K562 (cell line): ENCODE data around the gene WNT7A. TPM values are rescaled to one million over a fixed set of nuclear protein-coding genes. Genes with fewer than 3 reads are reported as not detected.

Source experiments
- ATAC-seq: fragments of 200-7000 bp; cut with Tn5 transposase; 3 replicates; pipeline ENCODE4 v1.9.1; 2020; ENCODE audit warnings: moderate library complexity
- BruUV-seq: library from RNA; stranded (reverse); fragments of 400-500 nt; replicated peaks from 2 replicates; lab custom pipeline; 2021; lab: Mats Ljungman, UMichigan
- CTCF ChIA-PET: fragments of 300-600 bp; formaldehyde crosslinking; extraction: SDS; loops from one replicate; lab custom pipeline; 2021; ENCODE audit warnings: low intra/inter-chr PET ratio; lab: Yijun Ruan, JAX
- POLR2A ChIA-PET: fragments of 300-600, 350-650 bp; sonication (Branson Sonifier 250); formaldehyde crosslinking; extraction: SDS; loops from one replicate; lab custom pipeline; 2021; ENCODE audit warnings: antibody characterized with exemption, inconsistent platforms; lab: Yijun Ruan, JAX
- DNase-seq, 4 experiments: peaks; one replicate each; pipeline versions ENCODE4 v3.0.0 to v3.0.0-alpha.2; 2011 to 2018; ENCODE audit warnings: low spot score in 3 of 4, mixed read lengths in 3 of 4; ENCODE audit errors: extremely low read depth in 1 of 4
- FAIRE-seq: peaks from 2 replicates; lab custom pipeline; 2011; peaks lifted over from hg19 to GRCh38; lab: Jason Lieb, UNC
- H2AFZ ChIP-seq: 2 replicates; pipeline ENCODE4 v1.6.0; 2011; ENCODE audit warnings: low read depth, low read length, control low read depth, inconsistent platforms
- H3K27ac ChIP-seq: fragments of 200-600 bp; 3 replicates; pipeline ENCODE4 v1.8.0; 2011; ENCODE audit warnings: low read depth, mild to moderate bottlenecking, control low read depth, inconsistent platforms, low read length, moderate library complexity, mixed read lengths; ENCODE audit errors: extremely low read depth
- H3K27me3 ChIP-seq, 2 experiments: fragments of 300-600 bp in 1 of 2; 2 replicates in 1 of 2; 3 replicates in 1 of 2; pipeline versions ENCODE4 v1.6.0 to v1.8.0; 2011; ENCODE audit warnings: inconsistent platforms in 2 of 2, low read length in 2 of 2, mild to moderate bottlenecking in 1 of 2, mixed read lengths in 1 of 2, moderate library complexity in 1 of 2; ENCODE audit not compliant: control insufficient read depth in 2 of 2, insufficient read depth in 2 of 2
- H3K36me3 ChIP-seq: fragments of 300-600 bp; 3 replicates; pipeline ENCODE4 v1.8.0; 2011; ENCODE audit warnings: mild to moderate bottlenecking, low read length, inconsistent platforms; ENCODE audit not compliant: control insufficient read depth, insufficient read depth
- H3K4me1 ChIP-seq, 2 experiments: fragments of 200-600 bp in 1 of 2; replicated peaks in 1 of 2; 2 replicates in 1 of 2; 3 replicates in 1 of 2; pipeline versions ENCODE4 v1.5.1 to v1.8.0; 2011; ENCODE audit warnings: inconsistent platforms in 2 of 2, low read length in 2 of 2, mild to moderate bottlenecking in 1 of 2, mixed read lengths in 1 of 2, moderate library complexity in 1 of 2; ENCODE audit not compliant: control insufficient read depth in 2 of 2, insufficient read depth in 2 of 2
- H3K4me2 ChIP-seq: 2 replicates; pipeline ENCODE4 v1.6.1; 2011; ENCODE audit warnings: low read length, control low read depth, inconsistent platforms, mixed read lengths; ENCODE audit not compliant: insufficient read depth
- H3K4me3 ChIP-seq: fragments of 200-600 bp; sonication (generic), shearing (Covaris generic); 2 replicates; pipeline ENCODE4 v1.5.1; 2016; ENCODE audit warnings: control low read depth, inconsistent platforms
- H3K79me2 ChIP-seq: fragments of 200-600 bp; 3 replicates; pipeline ENCODE4 v1.8.0; 2011; ENCODE audit warnings: low read length, inconsistent platforms; ENCODE audit not compliant: control insufficient read depth, insufficient read depth
- H3K9ac ChIP-seq, 2 experiments: 2 replicates each; pipeline versions ENCODE4 v1.6.0 to v1.6.1; 2011; ENCODE audit warnings: low read depth in 2 of 2, low read length in 2 of 2, control low read depth in 1 of 2, inconsistent platforms in 1 of 2, mild to moderate bottlenecking in 1 of 2, mixed read lengths in 1 of 2; ENCODE audit not compliant: insufficient read depth in 1 of 2
- H3K9me1 ChIP-seq: one replicate; pipeline ENCODE4 v1.6.0; 2011; ENCODE audit warnings: inconsistent platforms, mild to moderate bottlenecking, low read length, moderate library complexity; ENCODE audit not compliant: control insufficient read depth, insufficient read depth
- H3K9me3 ChIP-seq: replicated peaks from 2 replicates; pipeline ENCODE4 v1.5.1; 2011; ENCODE audit warnings: low read depth, low read length, inconsistent platforms; ENCODE audit not compliant: control insufficient read depth, insufficient read depth
- H4K20me1 ChIP-seq: replicated peaks from 2 replicates; pipeline ENCODE4 v1.6.1; 2011; ENCODE audit warnings: low read length, inconsistent platforms, mixed read lengths; ENCODE audit not compliant: control insufficient read depth, insufficient read depth
- ARID4B ChIP-seq: sonication (generic); formaldehyde crosslinking; IDR thresholded peaks from 2 replicates; pipeline ENCODE4 v1.8.0; 2022; ENCODE audit warnings: mild to moderate bottlenecking, missing genetic modification reagents
- SMAD2 ChIP-seq: fragments of 150-350 bp; IDR thresholded peaks from 2 replicates; pipeline ENCODE4 v1.6.1; 2014; ENCODE audit warnings: low read depth, mild to moderate bottlenecking, low read length
- USF1 ChIP-seq: sonication (generic); formaldehyde crosslinking; IDR thresholded peaks from 2 replicates; pipeline ENCODE4 v1.9.0; 2022; ENCODE audit warnings: mild to moderate bottlenecking, missing genetic modification reagents
- XRCC5 ChIP-seq: fragments of 200-400 bp; formaldehyde crosslinking; IDR thresholded peaks from 2 replicates; pipeline ENCODE4 v1.6.1; 2017; ENCODE audit warnings: low read depth, mild to moderate bottlenecking, low read length
- ZFP36 ChIP-seq: fragments of 150-350 bp; IDR thresholded peaks from 2 replicates; pipeline ENCODE4 v1.6.1; 2018; ENCODE audit warnings: low read length, low read depth; ENCODE audit not compliant: partially characterized antibody
- WGBS: fragments of 100-300 bp; shearing (Covaris generic); methylation state at CpG from one replicate; pipeline ENCODE4 v1.1.6; 2016; ENCODE audit warnings: low coverage, mixed read lengths; ENCODE audit not compliant: insufficient coverage; ENCODE audit errors: missing lambda C conversion rate; 5-methylcytosine and 5-hydroxymethylcytosine counted together
- in situ Hi-C: fragments of 300-500 bp; cut with MboI; formaldehyde crosslinking; loops from 4 replicates; pipeline ENCODE4 v1.15.0; 2018; ENCODE audit warnings: inconsistent platforms, mixed read lengths
- intact Hi-C: fragments of 100-400 bp; cut with micrococcal nuclease; formaldehyde crosslinking; loops from 2 replicates; pipeline ENCODE4 v1.14.2; 2022
- polyA plus RNA-seq, 8 experiments: library from polyadenylated mRNA; depleted of rRNA in 4 of 8; stranded (reverse) in 5 of 8; unstranded in 3 of 8; fragments of >200 nt; fragmentation: Nextera tagmentation in 2 of 8; fragmentation: Illumina TruSeq in 1 of 8; extraction: Ambion mirVana in 2 of 8; extraction: Trizol in 1 of 8; gene quantifications; 2 replicates each; pipeline versions ENCODE4 v1.2.1 to v1.2.3, GENCODE V29; 2011 to 2014; ENCODE audit warnings: inconsistent platforms in 1 of 8, missing spikeins in 1 of 8
- total RNA-seq, 7 experiments: library from RNA; depleted of rRNA in 6 of 7; stranded (reverse); fragments of >200 nt in 6 of 7; fragmentation: Illumina TruSeq in 2 of 7; extraction: Trizol in 2 of 7; gene quantifications; 2 replicates each; pipeline versions ENCODE4 v1.2.1 to v1.2.3, GENCODE V29; 2011 to 2021; ENCODE audit warnings: low replicate concordance in 1 of 7

WNT7A gene
- total and polyA plus RNA-seq, 9 of the 15 experiments (the other 6 are each of a cell fraction or from before 2014, with no cell fraction given), result 0.03 TPM; not detected in 8

DNA sequence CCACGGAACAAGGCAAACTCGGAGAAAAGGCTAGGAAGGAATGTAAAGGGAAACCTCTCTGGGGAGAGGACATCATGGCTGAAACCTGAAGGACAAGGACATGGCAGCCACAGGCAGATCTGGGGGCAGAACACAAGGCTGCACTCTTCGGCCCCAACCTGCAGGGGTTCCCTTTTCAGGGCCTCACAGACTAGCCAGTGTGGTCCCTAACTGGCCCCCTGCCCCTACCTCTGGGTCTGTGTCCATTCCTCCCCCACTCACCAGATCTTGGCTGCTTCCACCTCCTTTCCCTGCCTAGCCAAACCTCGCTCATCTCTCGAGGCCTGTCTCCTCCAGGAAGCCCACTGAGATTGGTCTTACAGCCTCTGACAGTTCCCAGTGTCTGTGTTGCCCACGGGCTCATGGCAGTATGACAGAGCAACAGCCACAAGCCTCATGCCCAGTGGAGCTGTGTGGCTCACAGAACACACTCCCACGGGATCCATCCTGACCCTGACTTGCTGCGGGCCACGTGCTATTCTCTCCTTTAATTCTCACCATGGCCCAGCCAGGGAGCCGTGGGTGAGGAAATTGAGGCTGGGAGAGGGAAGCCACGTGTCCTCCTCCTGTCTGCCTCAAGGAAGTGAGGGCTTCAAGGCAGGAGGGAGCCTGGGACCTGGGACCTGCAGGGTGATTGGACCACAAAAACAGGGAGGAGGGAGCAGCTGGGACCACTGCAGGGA, 26.5 kb downstream of the WNT7A start:
- H2AFZ ChIP-seq, result no peak overlapping the region
- H3K9me1 ChIP-seq, result peaks cover 5% of the 10 kb centered on the region
- FAIRE-seq, result no peak
- BruUV-seq, result no TSS peak
- CTCF ChIA-PET, result no interaction called here
- H3K36me3 ChIP-seq, result no peaks in the 10 kb centered on the region
- TF ChIP-seq USF1 (CRISPR knock-in tag) (no peak), XRCC5 (no peak), ZFP36 (peak; percentile 90), SMAD2 (no peak), ARID4B (no peak)
- TF ChIP-seq, all 486 proteins: peak for 1
- no peak for DNase-seq
- peak; percentile 20; the same call in 1 of the 3 replicates for ATAC-seq
- Histone ChIP-seq H3K27ac (no peak overlapping the region), H3K4me3 (no peak overlapping the region), H4K20me1 (peaks cover 34% of the 10 kb centered on the region), H3K27me3 (peaks cover 42 to 67% of the 10 kb centered on the region in 2 experiments), H3K9ac (no peak overlapping the region), H3K79me2 (no peaks in the 10 kb centered on the region), H3K4me2 (no peak overlapping the region), H3K4me1 (peaks cover 0 to 4% of the 10 kb centered on the region in 2 experiments; a peak in 2 of 5 replicates), H3K9me3 (no peaks in the 10 kb centered on the region)
- in situ Hi-C loops (no loop called here), intact Hi-C loops (no loop called here)
- POLR2A ChIA-PET, result interaction anchor here (0.6 kb wide), 1 partner anchor 441 kb away, joined by 4 read pairs; no protein-coding TSS in a partner anchor
- 2% methylated on average over 11 of the region's 11 CpGs for WGBS
